ENCODE measurements around the gene MGAT3.

- TF ChIP-seq RFX5 (IDR thresholded peaks at IDR 0.05; ENCODE audit: low read length): no peak
- no peak for TF ChIP-seq POLR2AphosphoS5 (IDR thresholded peaks at IDR 0.05; ENCODE audit: low read depth, low read length)
- no peak for TF ChIP-seq JUND (IDR thresholded peaks at IDR 0.05)
- TF ChIP-seq SMC3 (IDR thresholded peaks at IDR 0.05; ENCODE audit: low read depth, low read length): no peak
These were observed 48.0 kb upstream of the MGAT3 start for GRCh38 chr22:39408807-39409206.

Data from SK-N-SH (cell line).